Neural cell (in vitro differentiated cells): ENCODE data around the gene CD47. TPM values are rescaled to one million over a fixed set of nuclear protein-coding genes. Genes with fewer than 3 reads are reported as not detected.

Source experiments
- H2AFZ ChIP-seq: fragments of 200-600, 300-800 bp; sonication (generic), shearing (Covaris generic); 2 replicates; pipeline ENCODE4 v1.6.0; 2014; ENCODE audit warnings: low read depth, mild to moderate bottlenecking, antibody characterized with exemption, low read length, moderate library complexity
- H3F3A ChIP-seq: fragments of 200-600 bp; shearing (Covaris generic); 2 replicates; pipeline ENCODE4 v1.6.1; 2016; ENCODE audit warnings: mild to moderate bottlenecking, moderate library complexity, mixed read lengths, antibody characterized with exemption, low read length; ENCODE audit not compliant: insufficient read depth, poor library complexity, severe bottlenecking
- H3K27ac ChIP-seq: fragments of 200-600, 300-800 bp; sonication (generic), shearing (Covaris generic); 2 replicates; pipeline ENCODE4 v1.5.1; 2014; ENCODE audit warnings: mild to moderate bottlenecking, low read length, moderate library complexity
- H3K27me3 ChIP-seq: fragments of 300-800, 200-600 bp; sonication (generic), shearing (Covaris generic); 2 replicates; pipeline ENCODE4 v1.6.0; 2014; ENCODE audit warnings: mild to moderate bottlenecking, low read depth, low read length, moderate library complexity; ENCODE audit not compliant: insufficient read depth
- H3K36me3 ChIP-seq: fragments of 300-800, 200-600 bp; sonication (generic), shearing (Covaris generic); 2 replicates; pipeline ENCODE4 v1.5.1; 2014; ENCODE audit warnings: mild to moderate bottlenecking, antibody characterized with exemption, low read length, moderate library complexity; ENCODE audit not compliant: insufficient read depth
- H3K4me2 ChIP-seq: fragments of 300-800, 200-600 bp; sonication (generic), shearing (Covaris generic); 2 replicates; pipeline ENCODE4 v1.6.0; 2014; ENCODE audit warnings: mild to moderate bottlenecking, low read length
- H3K4me3 ChIP-seq: fragments of 300-800, 200-600 bp; sonication (generic), shearing (Covaris generic); 2 replicates; pipeline ENCODE4 v1.5.1; 2014; ENCODE audit warnings: mild to moderate bottlenecking, low read length, moderate library complexity
- H3K79me2 ChIP-seq: fragments of 200-600 bp; shearing (Covaris generic); replicated peaks from 2 replicates; pipeline ENCODE4 v1.6.0; 2014; ENCODE audit warnings: mild to moderate bottlenecking, low read length, moderate library complexity; ENCODE audit not compliant: insufficient read depth
- H3K9ac ChIP-seq: fragments of 300-800, 200-600 bp; sonication (generic), shearing (Covaris generic); 2 replicates; pipeline ENCODE4 v1.6.1; 2016; ENCODE audit warnings: mild to moderate bottlenecking, low read length, mixed read lengths
- H3K9me2 ChIP-seq: fragments of 200-600 bp; shearing (Covaris generic); 2 replicates; pipeline ENCODE4 v1.6.1; 2016; ENCODE audit warnings: mild to moderate bottlenecking, low read length, mixed read lengths; ENCODE audit not compliant: insufficient read depth
- H3K9me3 ChIP-seq: fragments of 200-600, 300-800 bp; sonication (generic), shearing (Covaris generic); 2 replicates; pipeline ENCODE4 v1.6.1; 2016; ENCODE audit warnings: mild to moderate bottlenecking, mixed run types, low read length, moderate library complexity, mixed read lengths
- H4K20me1 ChIP-seq: fragments of 200-600 bp; shearing (Covaris generic); 2 replicates; pipeline ENCODE4 v1.6.1; 2016; ENCODE audit warnings: mild to moderate bottlenecking, mixed run types; ENCODE audit not compliant: insufficient read depth
- EP300 ChIP-seq: fragments of 450-650 bp; conservative IDR thresholded peaks from 2 replicates; pipeline ENCODE4 v1.6.1; 2014; ENCODE audit warnings: antibody characterized with exemption, mild to moderate bottlenecking, moderate library complexity; ENCODE audit not compliant: poor library complexity, severe bottlenecking
- EZH2 ChIP-seq: fragments of 200-600, 300-800 bp; shearing (Covaris generic), sonication (generic); IDR thresholded peaks from 2 replicates; pipeline ENCODE4 v1.6.1; 2014; ENCODE audit warnings: antibody characterized with exemption, low read length, borderline replicate concordance, mild to moderate bottlenecking; ENCODE audit not compliant: insufficient read depth, poor library complexity, severe bottlenecking
- MXI1 ChIP-seq: fragments of 450-650 bp; conservative IDR thresholded peaks from 2 replicates; pipeline ENCODE4 v1.6.1; 2014; ENCODE audit warnings: antibody characterized with exemption, mild to moderate bottlenecking; ENCODE audit not compliant: poor library complexity, severe bottlenecking
- POLR2AphosphoS5 ChIP-seq: IDR thresholded peaks from 2 replicates; pipeline ENCODE4 v1.6.1; 2012
- RAD21 ChIP-seq: fragments of 450-650 bp; conservative IDR thresholded peaks from 2 replicates; pipeline ENCODE4 v1.6.1; 2014; ENCODE audit warnings: antibody characterized with exemption, mild to moderate bottlenecking, moderate library complexity
- SMC3 ChIP-seq: fragments of 450-650 bp; conservative IDR thresholded peaks from 2 replicates; pipeline ENCODE4 v1.6.1; 2014; ENCODE audit warnings: antibody characterized with exemption, mild to moderate bottlenecking, moderate library complexity; ENCODE audit not compliant: poor library complexity
- TAF1 ChIP-seq: IDR thresholded peaks from 2 replicates; pipeline ENCODE4 v1.6.1; 2012; ENCODE audit warnings: low read depth
- polyA plus RNA-seq: library from polyadenylated mRNA; depleted of rRNA; stranded (reverse); fragments of >200 nt; gene quantifications from 2 replicates; pipeline ENCODE4 v1.2.3, GENCODE V29; 2014
- TF ChIP-seq, protein P1 (sequence below): IDR thresholded peaks from 2 replicates; pipeline ENCODE4 v1.6.1; 2012; ENCODE audit warnings: borderline replicate concordance
- TF ChIP-seq, protein P2 (sequence below): fragments of 450-650 bp; IDR thresholded peaks from 2 replicates; pipeline ENCODE4 v1.5.1; 2014; ENCODE audit warnings: antibody characterized with exemption, mild to moderate bottlenecking, moderate library complexity; ENCODE audit not compliant: poor library complexity, severe bottlenecking

CD47 gene
- polyA plus RNA-seq, 1 donor from 2014 or later = 128 TPM

DNA sequence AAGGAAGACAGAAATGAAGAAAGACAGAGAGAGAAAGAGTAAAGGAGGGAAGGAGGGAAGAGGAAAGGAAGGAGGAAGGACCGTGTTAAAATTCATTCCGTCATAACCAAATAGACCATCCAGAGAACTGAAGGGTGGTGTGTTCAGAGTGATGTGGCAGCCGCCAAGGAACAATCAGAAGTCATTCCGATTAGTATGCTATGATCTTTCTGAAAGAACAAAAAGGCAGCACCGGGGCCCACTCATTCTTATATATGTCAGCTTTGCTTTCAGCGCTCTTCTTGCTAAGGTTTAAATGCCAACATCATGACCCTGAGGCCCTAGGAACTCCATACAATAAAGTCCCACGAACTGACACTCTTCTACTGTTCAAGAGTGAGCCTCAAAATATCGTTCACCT is 78.5 kb downstream of the CD47 start:
- H3K79me2 ChIP-seq = no peaks in the 10 kb centered on the region

DNA sequence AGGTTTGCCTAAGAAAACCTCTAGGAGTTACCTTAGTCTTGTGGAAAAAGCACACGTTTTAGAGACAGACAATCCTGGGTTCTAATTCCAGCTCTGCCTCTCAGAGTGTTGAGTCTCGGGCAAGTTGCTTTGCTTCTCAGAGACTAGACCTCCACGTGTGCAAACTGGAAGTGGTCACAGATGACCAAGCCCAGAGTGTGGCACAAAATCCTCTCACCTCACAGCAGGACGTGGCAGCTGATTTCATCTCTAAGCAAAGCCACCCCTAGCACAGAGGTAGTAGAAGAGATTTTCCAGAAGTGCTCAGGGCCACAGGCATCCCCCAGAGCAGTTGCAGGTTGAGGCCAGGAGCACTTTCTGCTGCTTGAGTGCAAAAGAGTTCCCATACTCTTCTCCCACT is 79.2 kb downstream of the CD47 start:
- Histone ChIP-seq H3K4me3 (no peak overlapping the region), H3K9me3 (no peaks in the 10 kb centered on the region), H3K36me3 (no peaks in the 10 kb centered on the region), H3K9me2 (no peaks in the 10 kb centered on the region), H3K27me3 (no peaks in the 10 kb centered on the region), H3K9ac (no peak overlapping the region), H3F3A (no peaks in the 10 kb centered on the region), H3K79me2 (no peaks in the 10 kb centered on the region), H4K20me1 (no peaks in the 10 kb centered on the region), H3K4me2 (no peak overlapping the region), H2AFZ (no peak overlapping the region), H3K27ac (no peak overlapping the region)
- TF ChIP-seq, protein P1, sequence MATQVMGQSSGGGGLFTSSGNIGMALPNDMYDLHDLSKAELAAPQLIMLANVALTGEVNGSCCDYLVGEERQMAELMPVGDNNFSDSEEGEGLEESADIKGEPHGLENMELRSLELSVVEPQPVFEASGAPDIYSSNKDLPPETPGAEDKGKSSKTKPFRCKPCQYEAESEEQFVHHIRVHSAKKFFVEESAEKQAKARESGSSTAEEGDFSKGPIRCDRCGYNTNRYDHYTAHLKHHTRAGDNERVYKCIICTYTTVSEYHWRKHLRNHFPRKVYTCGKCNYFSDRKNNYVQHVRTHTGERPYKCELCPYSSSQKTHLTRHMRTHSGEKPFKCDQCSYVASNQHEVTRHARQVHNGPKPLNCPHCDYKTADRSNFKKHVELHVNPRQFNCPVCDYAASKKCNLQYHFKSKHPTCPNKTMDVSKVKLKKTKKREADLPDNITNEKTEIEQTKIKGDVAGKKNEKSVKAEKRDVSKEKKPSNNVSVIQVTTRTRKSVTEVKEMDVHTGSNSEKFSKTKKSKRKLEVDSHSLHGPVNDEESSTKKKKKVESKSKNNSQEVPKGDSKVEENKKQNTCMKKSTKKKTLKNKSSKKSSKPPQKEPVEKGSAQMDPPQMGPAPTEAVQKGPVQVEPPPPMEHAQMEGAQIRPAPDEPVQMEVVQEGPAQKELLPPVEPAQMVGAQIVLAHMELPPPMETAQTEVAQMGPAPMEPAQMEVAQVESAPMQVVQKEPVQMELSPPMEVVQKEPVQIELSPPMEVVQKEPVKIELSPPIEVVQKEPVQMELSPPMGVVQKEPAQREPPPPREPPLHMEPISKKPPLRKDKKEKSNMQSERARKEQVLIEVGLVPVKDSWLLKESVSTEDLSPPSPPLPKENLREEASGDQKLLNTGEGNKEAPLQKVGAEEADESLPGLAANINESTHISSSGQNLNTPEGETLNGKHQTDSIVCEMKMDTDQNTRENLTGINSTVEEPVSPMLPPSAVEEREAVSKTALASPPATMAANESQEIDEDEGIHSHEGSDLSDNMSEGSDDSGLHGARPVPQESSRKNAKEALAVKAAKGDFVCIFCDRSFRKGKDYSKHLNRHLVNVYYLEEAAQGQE = no peak
- TF ChIP-seq EZH2 (no peak), SMC3 (no peak)

More for the DNA sequence above, 78.5 kb downstream of the CD47 start:
- no peak overlapping the region for H3K4me2 ChIP-seq
- H2AFZ ChIP-seq = no peak overlapping the region
- no peaks in the 10 kb centered on the region for H3K36me3 ChIP-seq
- H3K4me3 ChIP-seq = no peak overlapping the region
- H4K20me1 ChIP-seq = no peaks in the 10 kb centered on the region
- no peak overlapping the region for H3K9ac ChIP-seq
- no peak overlapping the region for H3K27ac ChIP-seq
- no peaks in the 10 kb centered on the region for H3K27me3 ChIP-seq
- no peaks in the 10 kb centered on the region for H3K9me2 ChIP-seq
- H3K9me3 ChIP-seq = no peaks in the 10 kb centered on the region
- TF ChIP-seq RAD21 (no peak), EP300 (no peak)
- no peaks in the 10 kb centered on the region for H3F3A ChIP-seq

DNA sequence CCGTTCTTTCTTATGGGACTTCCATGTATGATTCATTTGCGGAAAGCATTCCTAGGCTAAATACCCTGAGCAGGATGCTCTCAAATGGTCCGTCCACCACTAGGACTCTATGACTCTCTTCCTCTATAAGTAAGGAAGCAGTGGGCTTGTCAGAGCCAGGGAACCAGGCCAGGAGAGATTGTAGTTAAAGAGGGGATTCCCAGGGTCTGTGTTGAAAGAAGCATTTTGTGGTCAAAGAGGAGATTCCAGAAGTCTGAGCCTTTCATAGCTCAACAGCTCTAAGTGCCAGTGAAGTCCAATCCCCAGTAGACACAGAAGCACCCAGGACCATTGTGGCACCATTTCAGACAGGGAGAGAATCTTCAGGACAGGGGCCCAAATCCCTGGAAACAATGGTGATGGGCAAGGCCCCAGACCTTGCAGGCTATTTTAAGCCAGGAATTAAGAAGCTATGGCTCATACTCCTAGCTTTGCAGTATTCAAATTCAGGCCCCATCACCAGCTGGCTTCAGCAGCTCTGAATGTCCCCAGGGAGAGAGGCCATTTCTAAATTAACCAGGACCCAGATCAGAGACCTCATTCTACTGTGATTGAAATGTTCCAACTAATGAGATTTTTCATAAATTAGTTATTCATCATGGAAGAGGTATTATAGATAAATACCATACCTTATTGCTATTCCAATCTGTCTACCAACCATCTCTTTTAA is 81.7 kb downstream of the CD47 start:
- H3K4me2 ChIP-seq = no peak overlapping the region
- no peak overlapping the region for H3K9ac ChIP-seq
- H3F3A ChIP-seq = no peaks in the 10 kb centered on the region
- H3K4me3 ChIP-seq = no peak overlapping the region
- H3K9me3 ChIP-seq = no peaks in the 10 kb centered on the region
- no peak overlapping the region for H2AFZ ChIP-seq
- no peak for TF ChIP-seq POLR2AphosphoS5
- TF ChIP-seq TAF1 = no peak
- no peak for TF ChIP-seq MXI1
- no peak for TF ChIP-seq EP300
- no peak for TF ChIP-seq SMC3
- TF ChIP-seq RAD21 = no peak
- TF ChIP-seq, protein P1 = no peak
- no peak for TF ChIP-seq EZH2
- TF ChIP-seq, protein P2, sequence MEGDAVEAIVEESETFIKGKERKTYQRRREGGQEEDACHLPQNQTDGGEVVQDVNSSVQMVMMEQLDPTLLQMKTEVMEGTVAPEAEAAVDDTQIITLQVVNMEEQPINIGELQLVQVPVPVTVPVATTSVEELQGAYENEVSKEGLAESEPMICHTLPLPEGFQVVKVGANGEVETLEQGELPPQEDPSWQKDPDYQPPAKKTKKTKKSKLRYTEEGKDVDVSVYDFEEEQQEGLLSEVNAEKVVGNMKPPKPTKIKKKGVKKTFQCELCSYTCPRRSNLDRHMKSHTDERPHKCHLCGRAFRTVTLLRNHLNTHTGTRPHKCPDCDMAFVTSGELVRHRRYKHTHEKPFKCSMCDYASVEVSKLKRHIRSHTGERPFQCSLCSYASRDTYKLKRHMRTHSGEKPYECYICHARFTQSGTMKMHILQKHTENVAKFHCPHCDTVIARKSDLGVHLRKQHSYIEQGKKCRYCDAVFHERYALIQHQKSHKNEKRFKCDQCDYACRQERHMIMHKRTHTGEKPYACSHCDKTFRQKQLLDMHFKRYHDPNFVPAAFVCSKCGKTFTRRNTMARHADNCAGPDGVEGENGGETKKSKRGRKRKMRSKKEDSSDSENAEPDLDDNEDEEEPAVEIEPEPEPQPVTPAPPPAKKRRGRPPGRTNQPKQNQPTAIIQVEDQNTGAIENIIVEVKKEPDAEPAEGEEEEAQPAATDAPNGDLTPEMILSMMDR = no peak
- no peak overlapping the region for H3K27ac ChIP-seq
- H3K36me3 ChIP-seq = no peaks in the 10 kb centered on the region
- no peaks in the 10 kb centered on the region for H3K9me2 ChIP-seq
- no peaks in the 10 kb centered on the region for H3K27me3 ChIP-seq
- H4K20me1 ChIP-seq = no peaks in the 10 kb centered on the region
- H3K79me2 ChIP-seq = no peaks in the 10 kb centered on the region
